ENCODE results near the gene PHLPP1. TPM values are rescaled to one million over a fixed set of nuclear protein-coding genes. Genes with fewer than 3 reads are reported as not detected.

PHLPP1 gene
- total RNA-seq, 2 donors from 2014 or later = 4.6 to 5.9 TPM

DNA sequence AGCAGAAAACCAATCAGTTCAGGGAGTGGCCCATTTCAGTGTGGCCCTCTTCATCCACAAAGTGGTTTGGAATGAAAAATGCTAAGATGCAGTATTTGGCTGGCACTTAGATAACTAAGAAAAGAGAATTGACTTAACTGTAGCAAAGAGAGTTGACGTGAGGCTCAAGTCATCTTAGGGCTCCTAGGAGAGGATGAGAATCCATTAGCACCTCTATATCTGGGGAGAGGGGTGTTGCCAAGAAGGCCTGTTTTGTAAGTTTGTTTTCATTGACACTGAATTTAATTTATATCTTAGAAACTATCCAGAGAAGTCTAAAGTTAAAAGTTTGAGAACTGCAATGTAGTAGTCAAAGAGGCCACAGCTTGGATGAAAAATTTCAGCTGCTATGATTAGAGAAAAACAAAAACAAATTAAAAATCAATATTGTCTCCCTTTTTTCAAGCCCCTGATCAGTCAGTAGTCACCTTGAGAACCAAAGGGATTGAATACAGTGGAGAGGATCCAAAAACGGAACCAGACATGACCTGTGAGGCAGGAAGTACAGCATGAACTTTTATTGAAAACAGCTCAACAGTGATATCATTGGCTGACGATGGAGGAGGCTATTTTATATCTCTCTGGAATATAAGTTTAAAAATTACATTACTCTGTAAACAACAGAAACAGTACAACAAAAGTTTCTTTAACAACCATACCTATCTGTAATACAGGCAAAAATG, 52.7 kb downstream of the PHLPP1 start:
- no peaks in the 10 kb centered on the region for H3K27me3 ChIP-seq
- H3K9me3 ChIP-seq = no peaks in the 10 kb centered on the region
- no peaks in the 10 kb centered on the region for H3K36me3 ChIP-seq
- no peaks in the 10 kb centered on the region for H3K4me1 ChIP-seq
- H3K27ac ChIP-seq = no peak overlapping the region
- TF ChIP-seq, protein P1, sequence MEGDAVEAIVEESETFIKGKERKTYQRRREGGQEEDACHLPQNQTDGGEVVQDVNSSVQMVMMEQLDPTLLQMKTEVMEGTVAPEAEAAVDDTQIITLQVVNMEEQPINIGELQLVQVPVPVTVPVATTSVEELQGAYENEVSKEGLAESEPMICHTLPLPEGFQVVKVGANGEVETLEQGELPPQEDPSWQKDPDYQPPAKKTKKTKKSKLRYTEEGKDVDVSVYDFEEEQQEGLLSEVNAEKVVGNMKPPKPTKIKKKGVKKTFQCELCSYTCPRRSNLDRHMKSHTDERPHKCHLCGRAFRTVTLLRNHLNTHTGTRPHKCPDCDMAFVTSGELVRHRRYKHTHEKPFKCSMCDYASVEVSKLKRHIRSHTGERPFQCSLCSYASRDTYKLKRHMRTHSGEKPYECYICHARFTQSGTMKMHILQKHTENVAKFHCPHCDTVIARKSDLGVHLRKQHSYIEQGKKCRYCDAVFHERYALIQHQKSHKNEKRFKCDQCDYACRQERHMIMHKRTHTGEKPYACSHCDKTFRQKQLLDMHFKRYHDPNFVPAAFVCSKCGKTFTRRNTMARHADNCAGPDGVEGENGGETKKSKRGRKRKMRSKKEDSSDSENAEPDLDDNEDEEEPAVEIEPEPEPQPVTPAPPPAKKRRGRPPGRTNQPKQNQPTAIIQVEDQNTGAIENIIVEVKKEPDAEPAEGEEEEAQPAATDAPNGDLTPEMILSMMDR (IDR thresholded peaks at IDR 0.05) = no peak
- no peak for DNase-seq (ENCODE audit: low spot score)
- H3K4me3 ChIP-seq = no peak overlapping the region

DNA sequence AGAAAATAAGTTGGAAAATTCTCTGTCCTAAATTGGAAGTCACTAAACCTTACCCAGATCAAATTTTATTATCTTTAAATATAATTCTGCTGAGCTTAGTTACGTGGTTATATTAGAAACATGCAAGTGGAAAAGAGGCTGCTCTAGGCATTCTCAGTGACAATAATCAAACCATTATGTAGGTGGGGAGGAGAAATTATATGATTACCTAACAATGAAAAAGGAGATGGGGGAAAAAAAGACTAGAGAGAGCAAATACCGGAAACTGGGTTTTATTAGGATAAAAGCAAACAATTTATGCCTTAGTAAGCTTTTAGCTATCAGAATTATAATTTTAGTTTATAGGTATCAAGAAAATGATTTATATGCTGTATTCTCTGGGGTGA, 53.2 kb downstream of the PHLPP1 start:
- Histone ChIP-seq H3K4me3 (no peak overlapping the region), H3K27me3 (no peaks in the 10 kb centered on the region), H3K27ac (no peak overlapping the region), H3K4me1 (no peaks in the 10 kb centered on the region), H3K36me3 (no peaks in the 10 kb centered on the region), H3K9me3 (no peaks in the 10 kb centered on the region)
- TF ChIP-seq, protein P1 (IDR thresholded peaks at IDR 0.05) = no peak
- no peak for DNase-seq (ENCODE audit: low spot score)

- no peaks in the 10 kb centered on the region for H3K36me3 ChIP-seq
- peaks cover 0 to 5% of the 10 kb centered on the region in 2 donors for H3K4me1 ChIP-seq
- H3K27ac ChIP-seq = no peak overlapping the region
- H3K4me3 ChIP-seq = no peak overlapping the region
- H3K27me3 ChIP-seq = no peaks in the 10 kb centered on the region
- H3K9me3 ChIP-seq = no peaks in the 10 kb centered on the region
- TF ChIP-seq, protein P1 (IDR thresholded peaks at IDR 0.05) = no peak
- DNase-seq (ENCODE audit: low spot score) = no peak
Measured at GRCh38 chr18:62769216-62769615, 53.9 kb downstream of the PHLPP1 start.

DNA sequence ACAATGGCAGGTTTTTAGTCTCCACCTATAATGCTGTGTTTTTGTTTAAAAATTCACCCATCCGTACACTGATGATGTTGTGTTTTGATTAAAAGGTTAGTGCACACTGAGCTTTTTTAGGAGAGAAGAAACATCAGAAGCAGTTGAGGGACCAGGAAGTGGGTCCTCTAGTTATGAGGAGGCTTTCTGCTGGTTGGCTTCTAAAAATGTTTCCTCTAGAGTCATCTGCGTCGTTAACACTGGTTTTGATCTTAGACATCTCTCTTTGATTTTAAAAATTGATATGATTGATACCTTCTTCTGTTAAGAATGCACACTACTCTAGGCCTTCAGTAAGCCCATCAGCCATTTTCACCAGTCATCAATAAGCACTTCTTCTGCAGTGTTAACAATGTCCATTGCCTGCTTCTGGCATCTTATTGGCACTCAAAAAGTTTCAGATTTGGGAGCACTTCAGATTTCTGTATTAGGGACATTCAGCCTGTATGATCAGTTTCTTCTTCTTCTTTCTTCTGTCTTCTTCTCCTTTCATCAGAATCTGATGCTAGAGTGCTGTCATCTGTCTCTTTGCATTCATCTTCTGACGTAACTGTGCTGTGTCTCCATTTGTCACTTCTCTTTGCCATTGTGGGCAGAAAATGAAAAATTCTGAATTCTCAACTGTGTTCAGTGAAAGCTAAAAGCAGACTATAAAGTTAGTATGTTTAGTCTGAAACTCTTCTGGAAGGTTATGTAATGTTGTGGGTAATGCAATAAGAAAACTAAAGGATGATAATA, 56.3 kb downstream of the PHLPP1 start:
- no peaks in the 10 kb centered on the region for H3K9me3 ChIP-seq
- H3K4me3 ChIP-seq = no peak overlapping the region
- H3K36me3 ChIP-seq = no peaks in the 10 kb centered on the region
- no peak overlapping the region for H3K27ac ChIP-seq
- H3K27me3 ChIP-seq = no peaks in the 10 kb centered on the region
- H3K4me1 ChIP-seq = peaks cover 0 to 5% of the 10 kb centered on the region in 2 donors
- no peak for DNase-seq (ENCODE audit: low spot score)
- TF ChIP-seq, protein P1 (IDR thresholded peaks at IDR 0.05) = no peak

GRCh38 chr18:62772860-62773584, 57.7 kb downstream of the PHLPP1 start:
- no peaks in the 10 kb centered on the region for H3K36me3 ChIP-seq
- no peak for DNase-seq (ENCODE audit: low spot score)
- H3K4me3 ChIP-seq = no peak overlapping the region
- H3K9me3 ChIP-seq = no peaks in the 10 kb centered on the region
- TF ChIP-seq, protein P1 (IDR thresholded peaks at IDR 0.05) = no peak
- H3K27ac ChIP-seq = no peak overlapping the region
- H3K4me1 ChIP-seq = peaks cover 0 to 5% of the 10 kb centered on the region in 2 donors
- H3K27me3 ChIP-seq = no peaks in the 10 kb centered on the region

Data from right atrium auricular region (tissue), 2 donors.